Mesodermal cell (in vitro differentiated cells): ENCODE data around the gene C1QL4.
A peak's percentile ranks its signal among the peaks of the same experiment; 100 is the strongest.
"Not testable (repeated sequence)": the region's sequence is repeated elsewhere in the genome, so short reads cannot be mapped to it uniquely, and the experiment has no call there.

Source experiments
- H3K27ac ChIP-seq: 2 replicates; pipeline ENCODE4 v1.7.0; 2013; ENCODE audit warnings: mild to moderate bottlenecking, low read depth, low read length, moderate library complexity; ENCODE audit not compliant: severe bottlenecking
- H3K36me3 ChIP-seq: 2 replicates; pipeline ENCODE4 v1.7.1; 2013; ENCODE audit warnings: mild to moderate bottlenecking, low read length, moderate library complexity; ENCODE audit not compliant: control insufficient read depth, insufficient read depth
- H3K4me1 ChIP-seq: one replicate; pipeline ENCODE4 v1.7.1; 2013; ENCODE audit warnings: mild to moderate bottlenecking, low read length; ENCODE audit not compliant: insufficient read depth, control insufficient read depth, poor library complexity, severe bottlenecking
- H3K4me3 ChIP-seq: 2 replicates; pipeline ENCODE4 v1.7.0; 2013; ENCODE audit warnings: low read length, control low read depth, mild to moderate bottlenecking; ENCODE audit not compliant: insufficient read depth, poor library complexity, severe bottlenecking; ENCODE audit errors: extremely low read depth
- H3K9me3 ChIP-seq: 2 replicates; pipeline ENCODE4 v1.7.1; 2013; ENCODE audit warnings: mild to moderate bottlenecking, low read length, moderate library complexity; ENCODE audit not compliant: control insufficient read depth
- WGBS, 2 experiments: methylation state at CpG; one replicate each; pipeline ENCODE4 v1.1.5; 2013; ENCODE audit warnings: missing lambda C conversion rate in 2 of 2; ENCODE audit not compliant: insufficient coverage in 2 of 2; 5-methylcytosine and 5-hydroxymethylcytosine counted together

Gene C1QL4

GRCh38 chr12:49288922-49289555 lies 47.9 kb downstream of the C1QL4 start:
- Histone ChIP-seq H3K4me3 (no peak overlapping the region), H3K27ac (no peak overlapping the region), H3K9me3 (no peaks in the 10 kb centered on the region), H3K36me3 (no peaks in the 10 kb centered on the region), H3K4me1 (peaks cover 9% of the 10 kb centered on the region)
- 76 to 93% methylated on average over 7 to 8 of the region's 9 CpGs for WGBS, 2 experiments

DNA sequence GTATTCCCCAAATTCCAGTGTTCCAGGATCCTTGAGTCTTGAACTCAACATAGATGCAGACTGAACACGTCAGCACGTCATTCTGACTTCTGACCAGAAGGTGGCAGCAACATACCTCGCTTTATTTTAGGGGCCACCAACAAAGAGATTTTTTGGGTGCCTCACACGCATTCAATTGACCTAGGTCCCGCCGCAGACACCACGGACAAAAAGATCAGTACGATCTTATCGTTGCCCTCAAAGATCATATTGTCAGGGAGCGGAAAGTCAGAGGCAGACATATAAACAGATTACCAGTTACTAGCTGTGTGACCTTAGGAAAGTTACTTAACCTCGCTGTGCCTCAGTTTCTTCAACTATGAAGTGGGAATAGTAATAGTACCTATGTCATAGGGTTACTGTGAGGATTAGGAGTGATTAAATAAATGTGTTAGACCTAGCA lies 48.6 kb downstream of the C1QL4 start:
- Histone ChIP-seq H3K4me3 (no peak overlapping the region), H3K9me3 (no peaks in the 10 kb centered on the region), H3K4me1 (peaks cover 7% of the 10 kb centered on the region), H3K36me3 (no peaks in the 10 kb centered on the region), H3K27ac (no peak overlapping the region)
- 9 to 20% methylated on average over 10 to 11 of the region's 11 CpGs for WGBS, 2 experiments

DNA sequence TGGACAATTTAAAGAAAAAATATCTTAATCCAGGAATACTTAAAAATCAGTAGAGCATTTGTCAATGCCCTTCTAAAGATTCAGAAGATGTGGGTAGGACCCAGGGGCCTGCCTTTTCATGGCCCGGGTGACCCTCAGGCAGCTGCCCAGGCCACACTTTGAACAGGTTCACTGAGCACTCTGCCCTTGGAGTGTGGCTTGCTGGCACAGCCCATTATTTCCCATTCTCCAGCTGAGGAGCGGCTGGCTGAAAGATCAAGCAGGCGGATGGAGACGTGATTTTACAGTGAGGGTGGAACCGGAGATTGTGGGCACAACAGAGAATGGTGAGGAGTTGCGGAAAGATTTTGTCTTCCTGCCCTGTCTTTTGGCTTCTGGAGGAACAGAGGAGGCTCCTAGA lies 49.1 kb downstream of the C1QL4 start:
- Histone ChIP-seq H3K27ac (no peak overlapping the region), H3K4me3 (no peak overlapping the region), H3K36me3 (no peaks in the 10 kb centered on the region), H3K9me3 (no peaks in the 10 kb centered on the region), H3K4me1 (peaks cover 2% of the 10 kb centered on the region)
- WGBS, 2 experiments, result 50 to 64% methylated on average over 4 of the region's 6 CpGs

- no peaks in the 10 kb centered on the region for H3K4me1 ChIP-seq
- no peak overlapping the region for H3K4me3 ChIP-seq
- H3K36me3 ChIP-seq, result no peaks in the 10 kb centered on the region
- 100% methylated on average over 3 to 4 of the region's 4 CpGs for WGBS, 2 experiments
- H3K27ac ChIP-seq, result no peak overlapping the region
- H3K9me3 ChIP-seq, result no peaks in the 10 kb centered on the region
Measured at GRCh38 chr12:49284672-49285071, 52.3 kb downstream of the C1QL4 start.

- Histone ChIP-seq H3K27ac (no peak overlapping the region), H3K4me3 (no peak overlapping the region), H3K36me3 (no peaks in the 10 kb centered on the region), H3K9me3 (no peaks in the 10 kb centered on the region), H3K4me1 (no peaks in the 10 kb centered on the region)
- WGBS, 2 experiments, result 92 to 98% methylated on average over 9 to 11 of the region's 25 CpGs
Measured at GRCh38 chr12:49283541-49284429, 53.2 kb downstream of the C1QL4 start.

GRCh38 chr12:49282740-49283375 lies 54.1 kb downstream of the C1QL4 start:
- not testable (repeated sequence) for H3K9me3 ChIP-seq, H3K36me3 ChIP-seq, H3K4me1 ChIP-seq, H3K4me3 ChIP-seq
- WGBS, 2 experiments, result no CpG with 5 or more reads among the region's 6 CpGs
- peak overlapping the region; percentile 55 for H3K27ac ChIP-seq
